H1 (cell line): Measurements from ENCODE around the gene CLRN2. TPM values are rescaled to one million over a fixed set of nuclear protein-coding genes. Genes with fewer than 3 reads are reported as not detected.

Experiments used
- POLR2AphosphoS5 ChIP-seq: IDR thresholded peaks from 2 replicates; pipeline ENCODE4 v1.6.1; 2011; ENCODE audit warnings: low read depth, low read length
- polyA plus RNA-seq, 7 experiments: library from polyadenylated mRNA; depleted of rRNA in 3 of 7; stranded (reverse) in 5 of 7; unstranded in 2 of 7; fragments of >200 nt in 5 of 7; fragments of 200-250 nt in 2 of 7; gene quantifications; 1 replicate in 5 of 7; 2 replicates in 1 of 7; 4 replicates in 1 of 7; pipeline versions ENCODE4 v1.2.1 to v1.2.3, GENCODE V29; 2011 to 2013; ENCODE audit warnings: missing spikeins in 2 of 7, mixed read lengths in 2 of 7
- total RNA-seq: library from RNA; stranded (reverse); fragmentation: NEBNext Ultra II Directional; extraction: Animal tissue kit (Norgen Biotek cat#: 25700); gene quantifications from 2 replicates; pipeline ENCODE4 v1.2.1, GENCODE V29; 2021

CLRN2 gene
- total and polyA plus RNA-seq, 2 of the 8 experiments (the other 6 are each of a cell fraction or from before 2014, with no cell fraction given), result not detected

DNA sequence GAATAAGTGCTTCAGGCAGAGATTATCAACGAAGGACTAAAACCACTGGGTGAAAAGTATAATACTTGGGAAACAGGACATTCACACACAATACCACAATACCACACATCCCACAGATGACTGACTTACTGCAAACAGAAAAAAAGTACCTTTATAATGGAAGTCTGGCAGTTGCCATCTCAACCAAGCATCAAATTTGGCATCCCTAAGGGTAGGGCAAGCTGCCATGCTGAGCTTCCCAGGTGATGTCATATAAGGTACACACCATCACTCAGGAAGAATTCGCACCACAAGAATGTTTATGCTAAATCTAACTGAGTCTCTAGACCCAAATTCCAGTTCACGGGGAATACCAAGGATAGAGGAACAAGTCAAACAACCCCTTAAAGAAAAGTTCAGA lies 12.2 kb upstream of the CLRN2 start (continued):
- no peak for TF ChIP-seq POLR2AphosphoS5
- TF ChIP-seq, all 59 proteins: peak for 0
